NCI-H1694 treated with DMSO at 0.1 percent for 48 hours (cell line): ENCODE results near the gene TRIM24.

Experiments
- DNase-seq: peaks from one replicate; lab custom pipeline; 2025; lab: John Stamatoyannopoulos, UW

TRIM24 gene

GRCh38 chr7:138625849-138626230, 165.8 kb downstream of the TRIM24 start:
- no peak for DNase-seq

- no peak for DNase-seq
Observed at GRCh38 chr7:138626846-138627245, 166.8 kb downstream of the TRIM24 start.

- DNase-seq, result no peak
Observed at GRCh38 chr7:138627361-138627760, 167.3 kb downstream of the TRIM24 start.

GRCh38 chr7:138630059-138630610, 170.1 kb downstream of the TRIM24 start:
- DNase-seq, result no peak

GRCh38 chr7:138632384-138632783, 172.3 kb downstream of the TRIM24 start:
- DNase-seq, result no peak

DNA sequence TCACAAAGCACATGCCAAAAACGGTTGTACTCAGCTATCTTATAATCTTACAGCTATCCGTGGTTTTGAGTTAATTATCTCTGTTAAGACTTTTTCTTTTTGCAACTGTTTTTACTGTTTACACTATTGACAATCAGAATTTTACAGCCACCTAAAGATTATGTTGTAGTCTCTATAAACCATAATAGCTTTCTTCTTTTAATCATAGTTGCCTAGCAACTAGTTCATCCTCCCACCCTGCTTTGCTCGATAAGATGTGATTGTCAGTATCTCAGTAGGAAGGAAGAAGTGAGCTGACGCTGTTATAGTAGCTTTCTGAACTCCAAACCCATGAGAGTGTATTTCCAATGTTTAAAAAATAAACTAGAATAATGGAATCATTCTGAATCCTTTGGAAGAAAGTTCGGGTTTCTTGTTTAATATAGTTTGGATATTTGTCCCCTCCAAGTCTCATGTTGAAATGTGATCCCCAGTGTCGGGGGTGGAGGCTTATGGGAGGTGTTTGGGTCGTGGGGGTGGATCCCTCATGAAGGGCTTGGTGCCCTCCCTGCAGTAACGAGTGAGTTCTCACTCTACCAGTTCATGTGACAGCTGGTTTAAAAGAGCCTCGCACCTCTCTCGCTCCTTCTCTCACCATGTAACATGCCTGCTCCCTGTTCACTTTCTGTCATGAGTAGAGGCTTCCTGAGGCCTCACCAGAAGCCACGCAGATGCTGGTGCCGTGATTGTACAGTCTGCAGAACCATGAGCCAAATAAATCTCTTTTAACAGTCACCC, 173.0 kb downstream of the TRIM24 start:
- no peak for DNase-seq
